Activated gamma-delta T cell treated with anti-CD3 and anti-CD28 coated beads, Interleukin-2, amount 50 U/mL, for 16 hours (primary cell): ENCODE data around the gene CISD1.

Experiments used
- DNase-seq: peaks from one replicate; pipeline ENCODE4 v3.0.0-alpha.2; 2020; ENCODE audit warnings: low read depth

Gene CISD1

DNA sequence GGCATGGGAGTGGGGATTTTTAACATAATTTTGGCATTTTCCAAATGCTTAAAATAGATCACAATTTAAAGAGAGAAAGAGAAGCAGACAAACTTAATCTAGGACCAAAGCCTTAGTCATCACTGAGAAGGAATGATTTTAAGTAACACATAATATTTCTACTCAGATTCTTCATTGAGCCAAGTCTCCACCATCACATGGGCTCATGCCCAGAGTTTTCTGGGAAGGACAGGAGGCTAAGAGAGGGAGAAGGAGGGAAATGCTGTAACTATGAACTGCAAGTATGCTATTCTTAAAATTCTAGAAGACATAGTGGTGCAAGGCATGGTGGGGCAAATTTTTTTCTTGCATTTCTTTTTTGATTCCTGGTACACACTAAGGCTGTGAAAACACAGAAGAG lies 42.1 kb downstream of the CISD1 start:
- DNase-seq: no peak

DNA sequence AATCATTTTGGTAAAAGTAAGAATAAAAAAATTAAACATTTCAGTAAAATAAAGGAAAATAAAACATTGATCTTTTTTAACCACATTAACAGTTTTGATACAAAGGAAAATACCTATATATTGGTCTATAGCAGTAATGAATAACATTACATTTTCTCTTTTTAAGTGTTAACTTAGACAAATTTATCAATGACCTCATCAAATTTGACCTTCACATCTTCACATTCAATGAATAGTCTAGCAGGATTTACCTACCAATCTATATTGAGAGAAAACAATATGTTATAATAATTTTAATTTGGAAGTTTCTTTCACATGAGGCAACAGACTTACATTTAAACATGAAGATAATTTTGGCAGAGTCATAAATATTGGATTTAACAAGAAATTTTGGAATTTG lies 47.9 kb downstream of the CISD1 start:
- no peak for DNase-seq

DNA sequence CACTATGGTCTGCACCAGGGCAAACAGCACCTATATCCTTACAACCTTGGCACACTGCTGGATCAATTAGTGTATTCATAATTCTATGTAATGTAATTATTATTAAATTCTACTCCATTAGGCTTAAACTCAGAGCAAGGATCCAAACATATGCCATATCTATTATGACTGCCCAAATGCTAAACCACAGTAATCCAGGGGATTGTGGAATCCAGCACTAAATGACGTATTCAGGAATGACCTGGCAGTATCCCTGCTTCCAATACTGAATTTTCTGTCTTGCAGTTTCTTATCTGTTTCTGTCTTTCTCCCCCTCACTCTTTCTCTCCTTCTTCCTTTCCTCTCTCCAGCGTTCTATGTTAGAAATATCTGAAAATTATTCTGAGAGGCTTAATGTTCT lies 49.4 kb downstream of the CISD1 start:
- no peak for DNase-seq

DNA sequence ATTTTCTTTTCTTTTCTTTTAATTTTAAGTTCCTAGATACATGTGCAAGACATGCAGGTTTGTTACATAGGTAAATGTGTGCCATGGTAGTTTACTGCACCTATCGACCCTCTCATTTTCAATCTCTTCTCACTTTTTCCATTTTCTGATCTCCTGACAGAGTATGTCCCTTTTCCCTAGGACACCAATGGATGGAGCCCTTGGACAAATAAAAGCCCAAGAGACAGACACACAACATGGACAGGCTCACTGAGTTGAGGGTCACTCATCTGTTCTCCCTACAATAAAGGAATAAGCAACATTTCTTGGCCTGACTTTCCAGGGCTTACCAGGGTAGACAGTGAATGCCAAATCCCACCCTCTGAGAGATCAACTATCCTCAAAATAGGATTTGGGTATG lies 50.6 kb downstream of the CISD1 start:
- no peak for DNase-seq

DNA sequence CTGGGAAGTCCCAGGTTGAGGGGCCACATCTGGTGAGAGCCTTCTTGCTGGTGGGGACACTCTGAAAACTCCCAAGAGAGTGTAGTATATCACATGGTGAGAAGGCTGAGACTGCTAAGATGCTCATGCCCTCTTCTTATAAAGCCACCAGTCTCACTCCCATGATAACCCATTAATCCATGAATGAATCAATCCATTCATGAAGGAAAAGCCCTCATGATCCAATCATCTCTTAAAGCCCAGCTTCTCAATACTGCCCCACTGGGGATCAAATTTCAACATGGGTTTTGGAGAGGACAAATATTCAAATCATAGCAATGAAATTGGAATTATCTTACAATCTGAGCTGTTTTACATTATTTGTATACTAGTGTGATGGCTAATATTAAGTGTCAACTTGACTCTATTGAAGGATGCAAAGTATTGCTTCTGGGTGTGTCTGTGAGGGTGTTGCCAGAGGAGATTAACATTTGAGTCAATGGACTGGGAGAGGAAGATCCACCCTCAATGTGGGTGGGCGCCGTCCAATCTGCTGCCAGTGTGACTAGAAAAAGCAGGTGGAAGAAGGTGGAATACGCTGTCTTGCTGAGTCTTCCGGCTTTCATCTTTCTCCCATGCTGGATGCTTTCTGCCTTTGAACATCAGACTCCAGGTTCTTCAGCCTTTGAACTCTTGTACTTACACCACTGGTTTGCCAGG lies 51.5 kb downstream of the CISD1 start:
- DNase-seq: no peak

DNA sequence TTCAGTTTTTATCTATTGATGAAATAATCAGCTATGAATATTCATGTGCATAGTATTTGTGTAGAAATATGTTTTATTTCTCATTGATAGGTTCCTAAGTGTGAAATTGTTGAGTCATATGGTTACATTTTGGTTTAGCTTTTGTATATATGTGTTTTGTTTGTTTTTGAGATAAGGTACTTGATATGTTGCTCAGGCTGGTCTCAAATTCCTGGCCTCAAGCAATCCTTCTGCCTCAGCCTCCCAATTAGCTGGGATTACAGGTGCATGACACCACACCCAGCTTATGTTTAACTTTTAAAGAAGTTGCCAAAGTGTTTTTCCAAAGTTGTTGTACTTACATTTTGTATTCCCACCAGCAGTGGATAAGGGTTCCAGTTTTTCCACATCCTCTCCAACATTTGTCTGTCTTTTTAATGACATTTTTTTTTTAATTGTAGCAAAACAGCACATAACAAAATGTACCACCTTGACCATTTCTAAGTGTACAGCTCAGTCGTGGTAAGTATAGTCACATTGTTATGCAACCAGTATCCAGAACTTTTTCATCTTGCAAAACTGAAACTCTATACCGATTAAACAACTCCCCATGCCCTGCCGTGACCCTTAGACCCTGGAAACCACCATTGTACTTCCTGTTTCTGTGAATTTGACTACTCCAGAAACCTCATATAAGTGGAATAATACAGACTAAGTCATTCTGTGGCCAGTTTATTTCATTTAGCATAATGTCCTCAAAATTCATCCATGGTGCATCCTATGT lies 53.3 kb downstream of the CISD1 start:
- DNase-seq: no peak

DNA sequence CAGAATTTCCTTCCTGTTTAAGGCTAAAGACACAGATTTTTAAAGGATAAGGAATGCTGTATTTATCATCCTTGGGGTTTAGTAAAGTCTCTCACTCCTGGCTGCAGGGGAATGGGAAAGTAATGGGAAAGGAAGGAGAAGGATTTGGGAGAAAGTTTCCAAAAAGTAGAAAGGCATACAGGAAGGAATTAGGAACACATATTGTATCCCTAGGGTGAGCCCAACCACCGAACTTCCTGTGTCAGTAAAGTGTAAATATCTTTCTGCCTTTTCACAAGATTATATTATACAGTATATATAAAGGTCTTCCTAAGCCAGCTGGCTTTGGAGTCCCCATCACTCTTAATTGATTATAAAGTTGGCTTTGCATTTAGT lies 53.9 kb downstream of the CISD1 start:
- DNase-seq: no peak

DNA sequence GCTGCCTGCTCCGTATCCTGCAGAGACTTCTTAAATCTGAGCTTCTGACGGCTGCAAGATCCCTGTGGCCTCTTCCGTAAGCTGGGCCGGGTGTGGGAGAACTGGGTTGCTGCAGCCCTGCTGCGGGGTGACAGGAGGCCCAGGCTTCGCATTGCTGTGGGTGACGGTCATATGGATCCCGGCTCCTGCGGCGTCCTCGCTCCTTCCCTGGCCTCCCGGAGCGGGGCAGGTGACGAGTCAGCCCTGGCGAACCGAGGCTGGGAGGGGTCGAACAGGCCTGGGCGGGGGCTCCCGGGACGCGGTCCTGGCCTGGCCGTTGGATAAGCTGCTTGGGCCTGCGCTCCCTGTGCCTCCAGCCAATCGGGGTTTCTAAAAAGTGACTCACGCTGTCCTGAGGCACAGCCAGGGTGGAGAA lies 58.0 kb downstream of the CISD1 start:
- no peak for DNase-seq

DNA sequence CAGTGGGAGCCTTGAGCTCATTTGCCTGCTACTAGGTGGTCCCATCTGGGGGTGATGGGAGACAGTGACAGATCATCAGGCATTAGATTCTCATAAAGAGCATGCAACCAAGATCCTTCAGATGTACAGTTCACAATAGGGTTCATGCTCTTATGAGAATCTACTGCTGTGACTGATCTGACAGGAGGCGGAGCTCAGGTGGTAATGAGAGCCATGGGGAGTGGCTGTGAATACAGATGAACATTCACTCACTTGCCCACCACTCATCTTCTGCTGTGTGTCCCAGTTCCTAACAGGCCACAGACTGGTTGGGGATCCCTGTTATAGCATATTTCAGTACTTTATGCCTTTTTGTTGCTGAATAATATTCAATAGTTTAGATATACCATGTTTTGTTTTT lies 59.3 kb downstream of the CISD1 start:
- DNase-seq: no peak

DNA sequence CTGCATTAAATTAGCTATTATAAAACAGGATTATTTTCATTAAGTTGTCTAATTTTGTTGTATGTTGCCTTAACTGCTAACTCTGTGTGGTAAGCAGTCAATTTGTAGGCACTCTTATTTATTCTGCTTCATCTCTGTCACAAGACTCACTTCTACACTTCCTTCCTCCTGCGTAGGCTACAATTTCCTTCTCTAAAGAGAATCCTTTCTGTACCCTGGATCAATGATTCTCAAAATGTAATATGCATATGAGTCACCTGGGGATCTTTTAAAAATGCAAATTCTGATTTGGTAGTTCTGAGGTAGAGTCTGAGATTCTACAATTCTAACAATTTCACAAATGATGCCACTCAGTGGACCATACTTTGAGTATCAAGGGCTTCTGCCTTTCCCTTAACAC lies 61.5 kb downstream of the CISD1 start:
- no peak for DNase-seq

DNA sequence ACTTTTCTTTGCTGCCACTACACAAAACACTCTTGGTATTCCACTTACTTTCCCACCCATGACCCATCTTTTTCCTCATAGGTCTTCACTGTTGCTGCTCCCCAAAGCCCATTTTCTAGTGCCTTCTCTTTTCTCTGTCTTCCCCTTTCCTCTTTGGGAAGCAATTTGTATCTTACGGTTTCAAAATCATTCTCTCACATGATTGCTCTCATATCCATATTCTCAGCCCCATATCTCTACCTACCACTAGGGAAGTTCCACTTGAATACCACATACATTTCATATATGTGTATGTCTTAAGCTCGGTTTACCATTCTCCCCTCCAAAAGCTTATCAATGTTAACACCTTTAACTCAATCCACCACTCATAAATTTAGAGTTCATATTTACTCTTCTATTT lies 62.7 kb downstream of the CISD1 start:
- no peak for DNase-seq

DNA sequence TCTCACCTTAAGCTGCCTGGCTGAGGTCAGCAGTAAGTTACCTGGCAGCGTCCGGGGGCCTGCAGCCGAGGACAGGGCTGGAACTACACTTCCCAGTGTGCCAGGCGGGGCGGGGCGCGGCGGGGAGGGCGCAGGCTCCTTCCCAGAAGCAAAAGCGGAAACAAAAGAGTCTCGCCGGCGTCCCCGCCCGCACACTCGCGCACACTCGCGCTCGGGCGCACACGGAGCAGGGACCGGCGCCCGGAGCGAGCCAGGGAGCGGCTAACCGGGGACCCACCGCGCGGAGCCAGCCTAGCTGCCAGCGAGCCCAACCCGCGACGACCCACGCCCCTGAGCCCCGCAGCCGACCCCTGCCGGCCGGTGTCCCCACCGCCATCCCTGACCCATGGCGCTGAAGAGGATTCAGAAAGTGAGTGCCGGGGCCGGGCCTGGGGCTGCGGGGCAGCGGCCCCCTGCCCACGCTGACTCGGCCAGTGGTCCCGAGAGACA lies 65.9 kb downstream of the CISD1 start, which contains the start of gene UBE2D1:
TSS of gene UBE2D1 (plus strand) at position 190 of the 489 bp plus-strand sequence. CDS start at position 386, 196 bp downstream.
- peak; percentile 68 for DNase-seq

DNA sequence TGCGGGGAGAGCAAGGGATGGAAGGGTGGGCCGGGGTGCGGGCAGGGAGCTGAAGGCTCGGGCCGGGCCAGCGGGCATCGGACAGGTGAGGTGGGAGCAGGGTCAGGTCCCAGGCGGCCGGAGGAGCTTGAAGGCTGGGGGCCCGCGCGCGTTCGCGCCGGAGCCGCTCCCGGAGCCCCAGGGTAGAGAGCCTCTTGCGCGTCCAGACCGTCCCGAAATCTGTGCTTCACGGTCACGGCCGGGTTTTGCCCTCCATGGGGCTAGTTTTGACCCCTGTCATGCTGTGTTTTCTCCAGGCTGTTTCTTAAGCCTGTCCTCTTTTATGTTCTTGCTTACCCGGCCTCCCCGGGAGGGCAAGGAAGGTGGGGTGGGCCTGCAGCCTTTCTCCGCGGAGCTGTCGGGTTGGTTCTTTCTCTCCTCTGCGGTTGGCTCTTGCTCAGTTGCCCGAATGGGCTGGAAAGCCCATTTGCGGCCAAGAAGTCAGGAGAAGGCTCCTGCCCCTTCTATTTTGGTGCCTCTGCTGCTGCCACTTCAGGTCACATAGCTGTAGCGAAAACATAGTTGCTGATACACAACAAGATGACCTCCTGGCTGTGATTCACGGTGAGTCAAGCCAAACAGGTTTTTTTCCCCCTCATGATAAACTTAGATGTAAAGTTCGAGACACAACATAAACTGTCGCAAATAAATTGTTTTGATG lies 66.5 kb downstream of the CISD1 start:
- DNase-seq: no peak

DNA sequence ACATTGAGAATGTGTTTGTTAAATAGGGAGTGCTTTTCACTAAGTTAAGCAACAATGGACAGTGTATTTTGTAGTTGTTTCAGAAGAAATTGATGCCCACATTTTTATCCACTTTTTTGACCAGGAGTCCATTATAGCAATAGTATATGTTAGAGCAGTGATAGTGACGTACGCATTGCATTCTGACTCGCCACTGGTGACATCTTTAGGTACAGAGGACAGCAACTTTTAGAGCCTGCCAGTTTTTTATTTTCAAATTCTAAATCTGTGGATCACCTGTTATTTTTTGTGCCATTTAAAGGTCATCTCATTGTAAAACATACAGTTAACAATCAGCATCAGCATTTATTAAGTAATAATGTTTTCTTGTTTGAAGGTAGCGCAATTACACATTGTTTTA lies 67.3 kb downstream of the CISD1 start:
- DNase-seq: no peak
